Activated naive CD8-positive, alpha-beta T cell treated with anti-CD3 and anti-CD28 coated beads, Interleukin-2, amount 50 U/mL, for 16 hours (primary cell): ENCODE data around the gene SATB2.

Experiments
- DNase-seq: peaks from one replicate; pipeline ENCODE4 v3.0.0-alpha.2; 2020; ENCODE audit warnings: low read depth, low spot score

SATB2 gene

GRCh38 chr2:199452260-199452990 is 5.3 kb downstream of the SATB2 start:
- DNase-seq: no peak

GRCh38 chr2:199449956-199450355 is 7.8 kb downstream of the SATB2 start:
- DNase-seq: no peak

- no peak for DNase-seq
Measured at GRCh38 chr2:199449455-199449854, 8.3 kb downstream of the SATB2 start.

GRCh38 chr2:199446996-199447576 is 10.7 kb downstream of the SATB2 start:
- no peak for DNase-seq

- DNase-seq: no peak
Measured at GRCh38 chr2:199444749-199445148, 13.0 kb downstream of the SATB2 start.

GRCh38 chr2:199443589-199444130 is 14.1 kb downstream of the SATB2 start:
- DNase-seq: no peak

GRCh38 chr2:199442173-199442572 is 15.6 kb downstream of the SATB2 start:
- no peak for DNase-seq

- no peak for DNase-seq
Measured at GRCh38 chr2:199441759-199442158, 16.0 kb downstream of the SATB2 start.

GRCh38 chr2:199440118-199440517 is 17.6 kb downstream of the SATB2 start:
- DNase-seq: no peak

GRCh38 chr2:199439542-199439941 is 18.2 kb downstream of the SATB2 start:
- no peak for DNase-seq

GRCh38 chr2:199439066-199439465 is 18.7 kb downstream of the SATB2 start:
- no peak for DNase-seq

- DNase-seq: no peak
Measured at GRCh38 chr2:199434555-199434954, 23.2 kb downstream of the SATB2 start.

GRCh38 chr2:199433204-199433832 is 24.4 kb downstream of the SATB2 start:
- DNase-seq: no peak

- DNase-seq: no peak
Measured at GRCh38 chr2:199431746-199432213, 26.0 kb downstream of the SATB2 start.

- no peak for DNase-seq
Measured at GRCh38 chr2:199430214-199430613, 27.5 kb downstream of the SATB2 start.

- DNase-seq: no peak
Measured at GRCh38 chr2:199428291-199428690, 29.4 kb downstream of the SATB2 start.

GRCh38 chr2:199424160-199424559 is 33.6 kb downstream of the SATB2 start:
- no peak for DNase-seq

GRCh38 chr2:199419428-199419827 is 38.3 kb downstream of the SATB2 start:
- DNase-seq: no peak

GRCh38 chr2:199414465-199414864 is 43.3 kb downstream of the SATB2 start:
- no peak for DNase-seq

- DNase-seq: no peak
Measured at GRCh38 chr2:199414001-199414400, 43.7 kb downstream of the SATB2 start.

- no peak for DNase-seq
Measured at GRCh38 chr2:199409759-199410529, 47.8 kb downstream of the SATB2 start.

GRCh38 chr2:199407421-199407820 is 50.3 kb downstream of the SATB2 start:
- no peak for DNase-seq
